Measurements from ENCODE around the gene SRM.
"Not testable (repeated sequence)": the region's sequence is repeated elsewhere in the genome, so short reads cannot be mapped to it uniquely, and the experiment has no call there.

SRM gene

GRCh38 chr1:11023201-11023600, 36.6 kb downstream of the SRM start:
- no peak for FAIRE-seq
- DNase-seq (ENCODE audit: insufficient read length, low spot score) = no peak
- TF ChIP-seq SPI1 (IDR thresholded peaks at IDR 0.05; ENCODE audit: low read depth, low read length) = no peak
- TF ChIP-seq TAF1 (IDR thresholded peaks at IDR 0.05; ENCODE audit: low read depth, low read length) = no peak
- TF ChIP-seq POLR2AphosphoS5 (IDR thresholded peaks at IDR 0.05; ENCODE audit: low read depth, low read length) = no peak
- no peak for TF ChIP-seq PAX5 (IDR thresholded peaks at IDR 0.05; ENCODE audit: insufficient read depth, low read length, severe bottlenecking)

DNA sequence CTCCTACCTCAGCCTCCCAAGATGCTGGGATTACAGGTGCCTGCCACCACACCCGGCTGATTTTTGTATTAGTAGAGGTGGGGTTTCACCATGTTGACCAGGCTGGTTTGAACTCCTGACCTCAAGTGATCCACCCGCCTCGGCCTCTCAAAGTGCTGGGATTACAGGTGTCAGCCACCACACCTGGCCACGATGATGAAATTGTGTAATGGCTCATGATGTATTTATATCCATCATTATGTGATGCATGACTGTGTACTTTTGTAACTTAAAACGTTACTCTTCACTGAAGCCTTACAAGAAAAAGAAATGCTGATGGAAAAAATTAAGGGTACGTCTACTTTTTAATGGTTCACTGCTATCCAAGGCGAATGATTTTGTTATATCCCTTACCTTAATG, 39.8 kb downstream of the SRM start:
- DNase-seq (ENCODE audit: insufficient read length, low spot score) (no peak), FAIRE-seq (no peak)
- no peak for TF ChIP-seq SPI1 (IDR thresholded peaks at IDR 0.05; ENCODE audit: low read depth, low read length)
- no peak for TF ChIP-seq POU2F2 (IDR thresholded peaks at IDR 0.05; ENCODE audit: low read depth, low read length)
- TF ChIP-seq TAF1 (IDR thresholded peaks at IDR 0.05; ENCODE audit: low read depth, low read length) = no peak
- TF ChIP-seq POLR2A (IDR thresholded peaks at IDR 0.05; ENCODE audit: low read depth, low read length) = no peak
- no peak for TF ChIP-seq POLR2AphosphoS5 (IDR thresholded peaks at IDR 0.05; ENCODE audit: low read depth, low read length)
- TF ChIP-seq PAX5 (IDR thresholded peaks at IDR 0.05; ENCODE audit: insufficient read depth, low read length, severe bottlenecking) = no peak

GRCh38 chr1:11019358-11019757, 40.5 kb downstream of the SRM start:
- not testable (repeated sequence) for DNase-seq (ENCODE audit: insufficient read length, low spot score); FAIRE-seq

DNA sequence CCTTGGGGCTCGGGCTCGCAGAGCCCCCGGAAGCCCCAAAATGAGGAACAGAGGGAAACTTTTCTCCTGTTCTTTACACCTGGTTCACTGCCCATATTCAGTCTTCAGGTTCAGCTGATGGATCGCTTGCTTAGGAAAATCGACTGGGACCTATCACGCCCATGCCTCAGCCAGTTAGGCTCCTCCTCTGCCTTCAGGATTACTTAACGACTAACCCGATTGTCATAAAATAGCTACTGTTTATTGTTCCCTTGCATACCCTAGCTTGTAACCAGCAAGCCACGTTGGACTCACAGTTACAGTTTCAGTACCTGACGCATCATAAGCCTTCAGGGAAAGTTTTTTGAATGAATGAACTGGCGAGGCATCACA, 46.7 kb downstream of the SRM start:
- TF ChIP-seq TAF1 (IDR thresholded peaks at IDR 0.05; ENCODE audit: low read depth, low read length) (no peak), SPI1 (IDR thresholded peaks at IDR 0.05; ENCODE audit: low read depth, low read length) (no peak), POLR2AphosphoS5 (IDR thresholded peaks at IDR 0.05; ENCODE audit: low read depth, low read length) (no peak), POLR2A (IDR thresholded peaks at IDR 0.05; ENCODE audit: low read depth, low read length) (no peak; the same call in none of the 2 replicates), POU2F2 (IDR thresholded peaks at IDR 0.05; ENCODE audit: low read depth, low read length) (no peak), PAX5 (IDR thresholded peaks at IDR 0.05; ENCODE audit: insufficient read depth, low read length, severe bottlenecking) (no peak)
- FAIRE-seq = no peak
- no peak for DNase-seq (ENCODE audit: insufficient read length, low spot score)

DNA sequence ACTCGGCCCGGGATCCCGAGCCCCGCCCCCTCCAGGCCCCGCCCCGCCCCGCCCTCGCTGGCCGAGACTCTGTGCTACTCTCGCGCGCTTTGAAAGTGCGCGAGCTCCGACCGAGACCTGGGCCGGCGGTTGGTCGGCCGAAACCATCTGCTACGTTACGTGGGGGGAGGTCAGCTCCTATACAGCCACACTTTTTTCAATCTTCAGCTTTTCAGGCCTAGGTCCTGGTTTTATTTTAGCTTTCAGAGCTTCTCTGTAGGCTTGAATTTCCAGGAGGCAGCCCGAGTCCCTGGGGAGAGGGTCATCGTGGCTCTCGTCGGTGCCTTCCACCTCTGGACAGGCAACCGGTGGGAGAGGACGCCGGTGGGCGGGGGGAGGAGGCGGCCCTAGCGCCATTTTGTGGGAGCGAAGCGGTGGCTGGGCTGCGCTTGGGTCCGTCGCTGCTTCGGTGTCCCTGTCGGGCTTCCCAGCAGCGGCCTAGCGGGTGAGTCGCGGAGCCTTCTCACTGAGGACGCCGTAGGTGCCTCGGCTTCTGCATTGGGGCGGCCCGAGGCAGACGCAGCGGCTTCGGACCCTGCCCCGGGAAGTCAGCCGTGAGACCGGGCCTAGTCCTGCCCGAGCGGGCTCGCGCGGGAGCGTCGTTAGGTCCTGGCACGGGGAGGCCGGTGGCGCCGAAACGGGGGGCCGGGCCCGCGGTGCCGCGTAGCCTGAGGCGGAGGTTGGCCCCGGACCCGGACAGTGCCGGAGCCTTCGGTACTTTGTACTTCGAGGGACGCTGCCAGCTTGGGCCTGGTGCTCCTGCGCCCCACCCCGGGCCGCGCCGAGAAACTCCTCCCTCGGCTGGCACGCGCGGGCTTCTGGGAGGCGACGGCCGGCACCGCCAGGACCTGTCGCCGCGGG, 47.3 kb downstream of the SRM start, which contains the start of gene TARDBP:
TSS of gene TARDBP (plus strand) at position 395 of the 900 bp plus-strand sequence. CDS start 1,074 bp downstream, outside the sequence.
- peak; percentile 98 for FAIRE-seq
- peak; percentile 94 for DNase-seq (ENCODE audit: insufficient read length, low spot score)
- TF ChIP-seq POLR2AphosphoS5 (IDR thresholded peaks at IDR 0.05; ENCODE audit: low read depth, low read length) = peak; percentile 97
- peak; percentile 97 for TF ChIP-seq TAF1 (IDR thresholded peaks at IDR 0.05; ENCODE audit: low read depth, low read length)
- peak; percentile 93 for TF ChIP-seq POLR2A (IDR thresholded peaks at IDR 0.05; ENCODE audit: low read depth, low read length)
- no peak for TF ChIP-seq PAX5 (IDR thresholded peaks at IDR 0.05; ENCODE audit: insufficient read depth, low read length, severe bottlenecking)
- TF ChIP-seq SPI1 (IDR thresholded peaks at IDR 0.05; ENCODE audit: low read depth, low read length) = no peak
- TF ChIP-seq POU2F2 (IDR thresholded peaks at IDR 0.05; ENCODE audit: low read depth, low read length) = peak; percentile 75; the same call in 1 of the 2 replicates

All from GM12891 (cell line).